Left cardiac atrium (tissue), 4 donors: Measurements from ENCODE around the gene STK25. TPM values are rescaled to one million over a fixed set of nuclear protein-coding genes. Genes with fewer than 3 reads are reported as not detected.

Experiments used
- ATAC-seq, 2 donors: fragments of 200-7000 bp; cut with Tn5 transposase; one replicate each; pipeline ENCODE4 v1.9.1; 2020; ENCODE audit warnings: mild to moderate bottlenecking in 2 of 2, moderate library complexity in 2 of 2
- DNase-seq: peaks from one replicate; pipeline ENCODE4 v3.0.0-alpha.2; 2020
- intact Hi-C, 2 donors: fragments of 100-400 bp; cut with DNase I; formaldehyde crosslinking; loops; one replicate each; pipeline versions ENCODE4 v1.14.1 to v1.15.1; 2022 to 2023
- long read RNA-seq: library from polyadenylated mRNA; unstranded; transcript quantifications from one replicate; pipeline ENCODE4 v2.0.0, GENCODE V29; 2021
- total RNA-seq, 2 donors: library from RNA; stranded (reverse); fragmentation: NEBNext Ultra II Directional; extraction: Animal tissue kit (Norgen Biotek cat#: 25700); gene quantifications; one replicate each; pipeline ENCODE4 v1.2.1, GENCODE V29; 2021
- donor health status: DM: no; HTN: yes; CAD: no.
- donor health status: DM: no; HTN: yes; CAD: no; lungs with severe emphysema.
- donor health status: DM: yes; HTN: yes; CAD: no.
- donor health status: Dilated cardiomyopathy.

The STK25 gene
- 10 to 100 TPM; 89.2 to 94.9 TPM for total RNA-seq
- long read RNA-seq, full-length matches to known transcripts = 36 of 56 reads
- long read RNA-seq, partial matches to known transcripts = 12 of 56 reads
- long read RNA-seq, other reads (novel, unspliced or antisense) = 8 of 56 reads

DNA sequence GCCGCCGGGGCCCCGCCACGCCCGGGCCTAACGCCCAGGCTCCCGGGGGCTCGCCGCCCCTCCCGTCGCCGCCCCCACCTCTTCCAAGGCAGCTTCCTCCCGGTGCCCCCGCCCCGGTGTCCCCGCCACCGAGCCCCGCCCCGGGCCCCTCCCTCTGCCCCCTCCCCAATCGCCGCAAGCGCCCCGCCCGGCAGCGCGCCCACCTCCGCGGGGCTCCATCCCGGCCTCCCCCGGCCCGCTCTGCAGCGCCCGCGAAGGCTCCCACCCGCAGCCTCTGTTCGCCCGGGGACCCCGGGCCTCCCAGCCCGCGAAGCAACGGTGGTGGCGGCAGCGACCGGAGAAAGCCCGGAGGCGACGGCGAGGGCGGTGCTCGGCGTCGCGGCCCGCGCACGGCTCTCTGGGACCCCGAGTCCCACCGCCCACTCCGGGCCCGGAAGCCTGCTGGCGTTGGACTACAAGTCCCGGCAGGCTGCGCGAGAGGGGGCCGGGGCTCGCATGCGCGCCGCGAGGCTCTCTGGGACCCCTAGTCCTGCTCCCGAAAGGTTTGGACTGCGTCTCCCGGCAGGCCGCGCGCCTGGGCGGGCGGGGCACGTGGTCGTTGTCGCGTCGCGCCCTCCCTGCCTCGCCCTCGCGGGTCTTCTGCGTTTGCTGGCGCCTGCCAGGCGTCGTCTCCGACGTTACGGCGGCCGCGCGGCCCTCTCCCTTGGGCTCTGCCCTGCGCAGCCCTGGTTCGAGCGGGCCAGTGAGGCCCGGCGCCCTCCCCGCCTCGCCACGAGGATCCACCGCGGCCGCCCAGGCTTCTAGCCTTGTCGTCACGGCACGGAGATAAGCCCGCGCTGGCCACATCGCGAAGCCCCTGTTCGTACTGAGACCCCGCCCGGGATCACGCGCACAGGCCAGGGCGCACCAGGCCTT lies at the start of gene STK25:
Gene STK25, minus strand, starts transcription at position 345 of the 915 bp plus-strand sequence. CDS start 549 bp downstream, outside the sequence.
- DNase-seq (peak; percentile 99), ATAC-seq (peak; percentile 98)
- intact Hi-C loops = no loop called here

DNA sequence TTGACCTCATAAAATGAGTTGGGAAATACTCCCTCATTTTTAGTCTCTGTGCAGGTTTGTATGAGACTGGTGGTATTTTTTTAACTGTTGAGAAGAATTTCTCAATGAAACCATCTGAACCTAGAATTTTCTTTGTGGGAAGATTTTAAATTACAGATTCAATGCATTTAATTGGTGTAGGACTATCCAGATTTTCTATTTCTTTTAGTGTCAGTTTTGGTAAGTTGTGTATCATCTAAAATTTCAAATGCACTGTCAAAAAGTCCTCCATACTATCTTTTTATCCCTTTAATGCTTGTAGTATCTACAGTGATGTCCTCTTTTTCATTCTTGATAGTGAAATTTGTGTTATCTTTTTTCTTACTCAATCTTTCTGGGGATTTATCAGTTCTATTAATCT lies 48.4 kb upstream of the STK25 start:
- DNase-seq (no peak), ATAC-seq (no peak)
- intact Hi-C loops = no loop called here

DNA sequence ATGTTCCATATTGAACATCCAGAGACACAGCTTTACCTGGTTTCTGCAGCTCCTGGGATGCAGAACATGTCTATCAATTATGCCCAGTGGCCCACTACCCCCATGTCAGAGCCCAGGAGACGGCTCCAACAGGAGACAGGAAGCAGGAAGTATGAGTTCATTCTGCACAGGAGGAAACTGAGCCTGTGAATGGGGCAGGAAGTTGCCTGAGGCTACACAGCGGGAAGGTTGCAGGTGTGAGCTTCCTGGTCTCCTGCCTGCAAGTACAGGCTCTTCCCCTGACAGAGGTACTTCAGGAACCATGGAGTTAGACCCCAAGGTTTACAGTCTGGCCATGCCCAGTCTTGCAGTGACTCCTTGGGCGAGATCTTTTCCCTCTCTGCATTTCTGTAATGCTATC lies 47.3 kb upstream of the STK25 start:
- intact Hi-C loops = no loop called here
- DNase-seq = no peak
- ATAC-seq = no peak

DNA sequence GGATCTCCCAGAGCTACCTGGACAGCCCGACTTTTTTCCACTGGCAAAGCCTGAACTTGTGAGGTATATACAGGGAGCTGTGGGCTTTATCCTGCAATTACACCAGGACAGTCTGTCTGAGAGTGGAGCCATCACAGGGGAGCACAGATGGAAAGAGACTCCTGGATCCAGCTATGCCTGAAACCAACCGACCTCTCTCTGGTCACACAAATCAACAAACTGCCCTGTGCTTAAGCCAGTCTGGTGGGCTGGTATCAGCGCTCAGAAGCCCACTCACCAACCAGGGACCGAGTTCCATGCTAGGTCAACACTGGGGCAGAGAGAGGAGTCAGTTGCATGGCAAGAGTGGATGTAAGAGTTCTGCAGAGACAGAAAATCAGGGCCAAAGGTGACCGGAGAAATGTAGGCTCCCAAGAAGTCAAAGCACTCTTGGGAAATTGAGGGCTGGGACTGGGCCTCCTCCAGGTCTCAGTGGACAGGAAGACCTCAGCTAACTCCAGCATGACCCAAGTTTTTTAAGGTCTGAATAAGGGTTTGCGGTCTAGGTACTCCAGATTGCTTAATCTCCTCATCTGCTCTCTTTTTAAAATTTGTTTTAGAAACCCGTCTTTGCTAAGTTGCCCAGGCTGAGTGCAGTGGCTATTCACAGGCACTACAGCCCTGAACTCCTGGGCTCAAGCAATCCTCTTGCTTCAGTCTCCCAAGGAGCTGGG lies 46.4 kb upstream of the STK25 start:
- DNase-seq (no peak), ATAC-seq (peak in 1 of 2 donors; percentile 7)
- intact Hi-C loops = no loop called here

DNA sequence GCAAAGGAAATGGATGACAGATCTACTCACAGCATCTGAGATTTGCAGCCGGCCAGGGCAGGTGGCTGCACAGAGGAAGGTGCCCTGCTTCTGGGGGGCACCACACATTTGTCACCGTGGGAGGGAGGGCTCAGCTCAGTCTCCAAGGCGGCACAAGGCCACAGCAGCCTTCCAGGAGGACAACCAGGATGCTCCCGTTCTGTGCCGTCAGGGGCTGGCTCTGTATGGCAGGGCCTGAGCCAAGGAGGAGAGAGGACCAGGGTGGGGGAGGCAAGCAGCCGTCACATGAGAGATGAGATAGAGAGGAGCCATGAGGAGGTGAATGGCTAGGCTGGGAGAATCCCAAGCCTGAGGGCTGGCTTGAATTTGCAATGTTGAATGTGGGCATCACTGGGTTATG lies 45.6 kb upstream of the STK25 start:
- intact Hi-C loops = no loop called here
- ATAC-seq (no peak), DNase-seq (no peak)

DNA sequence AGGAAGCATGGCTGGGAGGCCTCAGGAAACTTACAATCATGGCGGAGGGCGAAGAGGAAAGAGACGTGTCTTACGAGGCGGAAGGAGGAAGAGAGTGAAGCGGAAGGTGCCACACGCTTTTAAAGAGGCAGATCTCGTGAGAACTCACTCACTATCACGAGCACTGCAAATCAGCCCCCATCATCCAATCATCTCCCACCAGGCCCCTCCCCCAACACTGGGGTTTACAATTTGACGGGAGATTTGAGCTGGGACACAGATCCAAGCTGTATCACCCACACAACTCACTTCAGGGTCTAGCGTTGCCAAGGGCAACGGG lies 45.1 kb upstream of the STK25 start:
- intact Hi-C loops = no loop called here
- ATAC-seq (no peak), DNase-seq (no peak)

DNA sequence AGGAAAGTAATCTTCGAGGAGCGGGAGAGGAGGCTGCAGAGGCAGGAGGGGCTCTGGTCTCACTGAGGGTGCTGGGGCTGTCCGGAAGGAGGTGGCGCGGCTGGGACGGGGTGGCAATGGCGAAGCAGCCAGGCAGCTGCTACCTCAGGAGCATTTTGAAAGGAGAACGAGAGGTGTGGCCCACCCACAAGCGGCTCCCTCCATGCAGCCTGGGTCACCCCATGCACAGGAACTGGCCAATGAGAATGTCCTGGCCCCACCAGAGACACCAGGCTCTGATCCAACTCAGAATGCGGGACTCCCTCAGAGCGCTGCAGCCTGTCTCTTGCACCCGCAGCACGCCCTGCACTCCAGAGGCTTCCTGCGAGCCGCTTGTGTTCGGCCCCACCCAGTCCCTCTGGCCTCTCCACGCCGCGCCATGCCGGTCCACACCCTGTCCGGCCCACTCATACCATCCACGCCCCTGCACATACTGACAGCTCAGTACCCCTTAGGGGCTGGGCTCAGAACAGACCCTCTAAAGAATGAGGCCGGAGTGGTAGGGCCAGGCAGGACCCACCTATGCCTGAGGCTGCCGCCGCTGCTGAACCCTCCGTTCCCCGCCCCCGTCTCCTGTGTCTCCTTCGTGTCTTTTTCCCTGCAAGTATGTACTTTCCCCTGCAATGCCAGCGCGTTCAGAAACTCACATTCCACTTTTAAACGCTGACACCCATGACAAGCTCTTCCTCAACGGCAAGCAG lies 43.8 kb upstream of the STK25 start:
- DNase-seq = no peak
- intact Hi-C loops = no loop called here
- ATAC-seq = peak in 1 of 2 donors; percentile 38

DNA sequence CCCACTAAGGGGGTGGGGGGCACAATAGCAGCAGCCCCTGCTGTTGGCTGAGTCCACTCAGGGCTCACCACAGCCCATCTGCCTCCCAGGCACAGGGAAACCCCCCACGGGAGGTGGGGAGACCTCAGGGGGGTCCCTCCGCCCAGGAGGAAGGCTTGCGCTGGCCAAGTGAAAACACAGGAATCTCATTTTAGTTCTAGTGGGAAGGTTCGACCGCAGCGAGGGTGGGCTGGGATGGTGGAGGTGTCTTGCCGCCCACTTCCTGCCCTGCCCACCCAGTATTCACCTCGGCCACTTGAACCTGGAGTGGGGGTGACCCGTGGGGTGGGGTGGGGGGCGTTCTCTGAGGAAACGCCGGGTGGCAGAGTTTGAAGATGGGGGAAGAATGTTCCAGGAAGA lies 43.2 kb upstream of the STK25 start:
- ATAC-seq (no peak), DNase-seq (no peak)
- intact Hi-C loops = no loop called here

DNA sequence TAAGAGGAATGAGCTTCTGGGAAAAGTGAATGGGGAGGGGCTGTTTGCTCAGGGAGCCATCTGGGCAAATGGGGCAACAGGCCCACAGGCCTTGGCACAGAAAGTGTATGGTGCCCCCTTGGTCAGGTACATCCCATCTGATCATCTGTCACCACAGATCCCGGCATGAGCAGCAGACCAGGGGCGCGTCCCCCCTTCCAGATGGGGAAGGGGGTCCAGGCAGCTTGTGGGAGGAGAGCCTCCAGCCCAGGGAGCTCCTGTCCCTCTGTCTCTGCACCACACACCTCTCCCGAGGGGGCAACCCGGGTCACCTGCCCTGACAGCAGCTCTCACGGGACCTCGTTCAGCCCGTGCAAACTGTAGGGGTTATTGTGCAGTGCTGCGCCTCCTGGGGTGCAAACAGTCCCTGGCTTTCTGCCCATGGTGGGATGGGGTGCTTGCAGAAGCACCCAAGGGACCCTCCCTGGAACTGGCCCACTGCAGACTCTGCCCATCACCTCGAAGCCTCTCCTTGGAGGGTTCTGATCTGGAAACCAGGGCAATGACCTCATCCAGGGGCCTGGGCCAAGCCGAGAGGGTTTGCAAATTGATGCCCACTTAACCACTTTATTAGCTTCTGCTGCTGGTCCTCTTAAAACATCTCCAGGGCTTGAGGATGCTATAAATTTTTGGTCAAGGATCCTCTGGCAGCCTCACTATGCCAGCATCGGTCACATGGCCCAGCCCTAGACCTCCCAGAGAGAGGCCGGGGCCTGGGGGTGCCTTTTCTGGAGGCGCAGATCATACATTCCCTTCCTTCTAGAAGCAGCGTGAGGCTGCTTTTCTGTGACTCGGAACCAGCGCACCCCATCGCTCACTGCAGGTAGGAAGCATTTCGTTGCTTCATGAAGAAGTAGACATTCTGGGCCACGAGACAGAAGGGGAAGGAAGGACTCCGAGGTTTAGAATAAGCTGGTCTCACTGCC lies 42.5 kb upstream of the STK25 start:
- intact Hi-C loops = no loop called here
- DNase-seq (no peak), ATAC-seq (no peak)

DNA sequence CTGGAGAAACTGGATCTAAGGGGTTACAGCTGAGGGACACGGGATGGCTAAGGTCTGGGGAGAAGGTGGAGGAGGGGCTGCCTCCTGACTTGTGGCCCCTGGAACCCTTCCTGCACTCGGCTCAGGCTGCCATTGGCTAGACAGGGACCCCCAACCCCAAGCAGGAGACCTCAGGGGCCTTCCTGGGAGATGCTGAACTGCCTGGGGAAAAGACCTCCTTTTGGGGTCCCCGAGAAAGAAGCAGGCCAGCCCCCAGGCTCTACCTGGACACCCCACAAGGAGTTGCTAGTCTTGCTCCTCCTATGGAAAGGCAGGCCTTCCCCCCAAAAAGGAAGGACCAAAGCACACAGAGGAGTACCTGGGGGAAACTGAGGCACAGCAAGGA lies 40.1 kb upstream of the STK25 start:
- intact Hi-C loops = no loop called here
- no peak for ATAC-seq

DNA sequence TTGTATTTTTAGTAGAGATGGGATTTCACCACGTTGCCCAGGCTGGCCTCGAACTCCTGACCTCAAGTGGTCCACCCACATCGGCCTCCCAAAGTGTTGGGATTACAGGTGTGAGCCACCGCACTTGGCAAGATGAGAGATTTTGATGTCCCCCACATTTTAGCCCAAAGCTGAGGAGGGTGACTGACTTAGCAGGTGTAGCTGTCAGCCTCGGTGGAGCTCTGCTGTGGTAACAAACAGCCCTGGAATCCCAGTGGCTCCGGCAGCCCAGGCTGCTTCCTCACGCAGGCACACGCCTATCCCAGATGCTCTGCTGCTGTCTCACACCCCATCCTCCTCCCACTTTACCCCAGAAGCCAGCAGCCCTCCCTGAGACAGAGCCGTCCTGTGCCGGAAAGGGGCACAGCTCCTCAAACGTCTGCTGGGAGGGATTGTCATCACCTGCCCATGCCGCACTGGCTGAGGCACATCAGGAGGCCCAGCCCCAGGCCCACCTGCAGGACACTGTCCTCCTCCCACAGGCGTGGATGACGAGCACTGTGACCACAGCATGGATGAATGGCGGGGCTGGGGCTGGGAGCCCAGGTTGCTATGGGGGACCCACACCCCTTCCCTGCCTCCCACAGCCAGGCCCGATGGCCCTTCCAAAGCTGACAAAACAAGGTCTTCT lies 39.5 kb upstream of the STK25 start:
- no peak for ATAC-seq
- DNase-seq = peak; percentile 7
- intact Hi-C loops = no loop called here

More for the DNA sequence above, 40.1 kb upstream of the STK25 start:
- DNase-seq = peak; percentile 5

DNA sequence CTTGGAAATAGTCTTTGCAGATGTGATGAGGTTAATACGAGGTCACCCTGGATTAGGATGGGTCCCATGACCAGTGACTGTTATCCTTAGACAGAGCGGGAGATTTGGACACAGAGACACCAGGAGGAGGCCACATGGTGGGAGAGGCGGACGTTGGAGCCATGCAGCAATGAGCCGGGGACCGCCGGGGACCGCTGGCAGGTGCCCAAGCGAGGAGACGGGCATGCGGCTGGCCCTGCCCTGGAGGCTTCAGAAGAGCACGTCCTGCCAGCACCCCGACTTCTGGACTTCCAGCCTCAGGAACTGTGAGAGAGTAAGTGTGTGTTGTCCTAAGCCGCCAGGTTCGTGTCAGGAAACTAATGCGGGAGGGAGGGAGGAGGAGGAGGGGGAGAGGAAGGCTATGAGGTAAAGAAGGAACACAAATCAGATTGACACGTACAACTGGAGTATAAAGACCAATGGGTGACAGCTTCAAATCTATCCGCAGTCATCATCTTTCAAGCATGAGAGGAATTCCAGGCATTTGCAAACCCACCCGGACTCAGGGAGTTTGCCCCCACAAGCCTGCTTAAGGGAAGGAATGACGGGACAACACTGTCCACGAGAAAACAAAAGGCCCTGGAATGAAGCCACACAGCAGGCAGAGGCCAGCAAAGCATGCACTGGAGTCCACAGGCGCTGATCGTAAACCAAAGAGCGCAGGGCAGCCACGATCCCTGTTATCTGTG lies 38.6 kb upstream of the STK25 start:
- intact Hi-C loops = no loop called here
- ATAC-seq (peak; percentile 7 to 20), DNase-seq (peak; percentile 26)

DNA sequence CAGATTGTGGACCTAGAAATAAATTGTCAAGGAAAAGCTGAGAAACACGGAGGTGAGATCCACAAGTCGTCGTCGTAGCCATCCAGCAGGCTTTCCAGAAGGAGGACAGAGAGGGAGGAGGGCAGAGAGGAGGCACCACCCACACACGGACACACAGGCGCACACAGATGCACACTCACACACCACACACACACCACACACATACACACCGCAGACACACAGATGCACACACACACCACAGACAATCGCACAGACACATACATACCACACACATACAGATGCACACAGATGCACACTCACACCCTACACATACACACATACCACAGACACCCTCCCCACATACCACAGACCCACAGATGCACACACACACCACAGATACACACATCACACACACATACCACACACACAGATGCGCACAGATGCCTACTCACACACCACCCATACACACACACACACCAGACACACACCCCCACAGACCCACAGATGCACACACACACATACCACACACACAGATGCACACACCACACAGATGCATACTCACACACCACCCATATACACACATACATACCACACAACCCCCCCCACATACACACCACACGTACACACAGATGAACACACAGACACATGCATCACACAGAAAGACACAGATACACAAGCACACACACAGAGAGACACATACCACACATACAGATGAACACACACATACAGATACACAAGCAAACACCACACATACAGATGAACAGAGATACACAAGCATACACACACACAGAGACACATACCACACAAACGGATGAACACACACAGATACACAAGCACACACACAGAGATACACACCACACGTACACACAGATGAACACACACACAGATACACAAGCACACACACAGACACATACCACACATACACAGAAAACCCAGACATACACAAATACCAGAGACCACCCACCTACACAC lies 37.4 kb upstream of the STK25 start:
- DNase-seq (peak; percentile 11), ATAC-seq (no peak)
- intact Hi-C loops = no loop called here

DNA sequence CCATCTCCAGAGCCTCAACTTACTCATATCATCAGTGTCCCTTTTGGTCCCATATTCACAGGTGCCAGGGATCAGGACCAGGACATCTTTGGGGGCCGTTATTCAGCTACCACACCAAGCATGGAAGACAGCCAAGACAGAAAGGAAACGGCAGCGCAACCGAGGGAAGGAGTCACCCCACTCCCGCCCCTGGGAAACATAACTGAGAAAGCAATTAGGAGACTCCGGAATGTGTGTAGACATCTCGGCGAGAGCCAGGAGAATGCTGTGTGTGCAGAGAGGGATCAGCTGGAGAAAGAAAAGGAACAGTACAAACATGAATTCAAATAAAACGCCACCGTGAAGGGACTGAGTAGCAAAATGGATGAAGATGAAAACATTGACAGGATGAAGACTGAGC lies 36.7 kb upstream of the STK25 start:
- peak; percentile 14 for DNase-seq
- no peak for ATAC-seq
- intact Hi-C loops = no loop called here

DNA sequence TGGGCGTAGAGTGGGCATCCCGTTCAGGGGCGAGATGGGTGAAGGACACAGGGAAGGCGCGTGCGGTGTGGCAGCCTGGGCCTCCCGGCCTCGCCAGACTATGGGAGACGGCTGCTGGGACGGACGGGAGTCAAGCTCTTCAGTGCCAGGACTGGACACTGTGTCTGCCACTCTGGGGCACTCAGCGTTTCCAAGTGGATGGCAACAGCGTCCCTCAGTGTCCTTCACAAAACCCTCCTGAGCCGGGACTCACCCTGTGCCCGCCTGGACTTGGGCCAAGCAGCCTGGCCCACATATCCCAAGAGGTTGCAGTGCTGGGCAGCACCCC lies 33.9 kb upstream of the STK25 start:
- DNase-seq (no peak), ATAC-seq (peak; percentile 30 to 55)
- intact Hi-C loops = no loop called here

DNA sequence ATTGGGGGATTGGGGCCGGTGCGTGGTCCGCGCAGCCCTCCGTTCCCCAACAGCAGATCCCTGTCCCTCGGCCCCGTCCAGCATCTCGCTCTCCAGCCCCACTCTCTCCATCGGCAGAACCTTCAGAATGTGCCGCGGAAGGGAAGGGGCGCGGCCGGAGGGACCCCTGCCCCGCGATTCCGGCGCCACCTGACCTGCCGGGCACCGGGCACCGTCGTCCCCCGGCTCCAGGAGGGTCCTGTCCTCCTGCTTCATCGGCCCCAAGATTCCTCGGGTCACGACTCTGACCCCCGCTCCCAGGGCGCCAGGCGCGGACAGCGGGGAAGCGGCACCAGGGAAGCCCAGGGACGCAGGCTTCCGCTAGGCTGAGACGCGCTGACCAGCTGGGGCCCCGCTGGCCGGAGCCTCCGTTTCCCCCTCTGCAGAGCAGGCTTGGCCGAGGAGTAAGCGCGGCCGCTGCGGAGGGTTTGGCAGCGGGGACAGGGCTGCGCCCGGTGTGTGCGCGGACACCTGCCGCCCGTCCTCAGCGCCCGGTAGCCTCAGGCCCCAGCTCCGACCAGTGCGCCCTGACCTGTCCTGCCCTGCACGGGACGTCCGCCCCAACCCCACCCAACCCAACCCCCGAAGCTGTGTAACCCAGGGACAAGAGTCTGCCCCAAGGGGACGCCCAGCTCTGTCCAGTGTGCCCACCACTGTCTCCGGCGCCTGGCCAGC lies 33.3 kb upstream of the STK25 start:
- peak; percentile 24 to 27 for ATAC-seq
- intact Hi-C loops = no loop called here
- no peak for DNase-seq
